ENCODE results near the gene PKN1. TPM values are rescaled to one million over a fixed set of nuclear protein-coding genes. Genes with fewer than 3 reads are reported as not detected.
A peak's percentile ranks its signal among the peaks of the same experiment; 100 is the strongest.

The PKN1 gene
- total and polyA plus RNA-seq, 9 of the 15 experiments (the other 6 are each of a cell fraction or from before 2014, with no cell fraction given), result 0.30 to 228 (median 77.5) TPM

DNA sequence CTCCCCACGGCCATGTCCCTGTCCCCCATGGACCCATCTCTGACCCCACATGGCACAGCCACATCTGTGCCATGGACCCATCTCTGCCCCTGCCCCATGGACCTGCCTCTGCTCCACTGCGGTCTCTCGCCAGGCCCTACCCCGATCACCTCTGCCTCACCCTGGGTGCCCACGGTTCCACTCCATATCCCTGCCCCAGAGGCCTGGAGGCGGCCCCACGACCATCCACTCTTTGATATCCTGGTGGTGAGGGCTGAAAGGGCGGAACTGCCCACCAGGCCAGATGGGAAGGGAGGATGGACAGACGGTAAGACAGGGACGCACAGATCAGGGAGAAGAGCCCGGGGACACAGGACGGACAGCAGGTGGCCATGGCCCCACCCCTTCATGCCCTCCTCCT, 41.7 kb downstream of the PKN1 start:
- in situ Hi-C loops (cut with MboI) (loop anchor here (5.0 kb wide), 1 partner anchor 278 kb away; no protein-coding TSS in a partner anchor), intact Hi-C loops (cut with micrococcal nuclease) (no loop called here)
- no peaks in the 10 kb centered on the region for H3K27me3 ChIP-seq (ENCODE audit: control insufficient read depth in 2 of 2, insufficient read depth in 2 of 2, low read length in 2 of 2)
- ATAC-seq, result peak; percentile 9
- peak in 1 of 4 experiments; percentile 5 for DNase-seq (ENCODE audit: extremely low read depth in 1 of 4, low spot score in 3 of 4)
- H3K36me3 ChIP-seq (ENCODE audit: control insufficient read depth, insufficient read depth, low read length), result peaks cover 31% of the 10 kb centered on the region; the same call in 2 of the 3 replicates
- FAIRE-seq, result peak; percentile 11
- TF ChIP-seq, protein P1, sequence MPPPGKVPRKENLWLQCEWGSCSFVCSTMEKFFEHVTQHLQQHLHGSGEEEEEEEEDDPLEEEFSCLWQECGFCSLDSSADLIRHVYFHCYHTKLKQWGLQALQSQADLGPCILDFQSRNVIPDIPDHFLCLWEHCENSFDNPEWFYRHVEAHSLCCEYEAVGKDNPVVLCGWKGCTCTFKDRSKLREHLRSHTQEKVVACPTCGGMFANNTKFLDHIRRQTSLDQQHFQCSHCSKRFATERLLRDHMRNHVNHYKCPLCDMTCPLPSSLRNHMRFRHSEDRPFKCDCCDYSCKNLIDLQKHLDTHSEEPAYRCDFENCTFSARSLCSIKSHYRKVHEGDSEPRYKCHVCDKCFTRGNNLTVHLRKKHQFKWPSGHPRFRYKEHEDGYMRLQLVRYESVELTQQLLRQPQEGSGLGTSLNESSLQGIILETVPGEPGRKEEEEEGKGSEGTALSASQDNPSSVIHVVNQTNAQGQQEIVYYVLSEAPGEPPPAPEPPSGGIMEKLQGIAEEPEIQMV (tag; conservative IDR thresholded peaks at IDR 0.05; ENCODE audit: low read depth), result no peak
- ChIA-PET POLR2A (no interaction called here), CTCF (ENCODE audit: low intra/inter-chr PET ratio) (no interaction called here)
- no peaks in the 10 kb centered on the region for H4K20me1 ChIP-seq (replicated peaks; ENCODE audit: control insufficient read depth, insufficient read depth, low read length)
- no peak overlapping the region for H3K27ac ChIP-seq (ENCODE audit: extremely low read depth, low read depth, low read length)
- H3K79me2 ChIP-seq (ENCODE audit: control insufficient read depth, insufficient read depth, low read length), result no peaks in the 10 kb centered on the region
- H3K4me2 ChIP-seq (ENCODE audit: insufficient read depth, low read length), result peak overlapping the region; percentile 67
- H3K4me3 ChIP-seq, result peak overlapping the region; percentile 26; the same call in 1 of the 2 replicates
- H3K9me3 ChIP-seq (replicated peaks; ENCODE audit: control insufficient read depth, insufficient read depth, low read depth, low read length), result no peaks in the 10 kb centered on the region
- H2AFZ ChIP-seq (ENCODE audit: low read depth, low read length), result peak overlapping the region; percentile 78
- no TSS peak for BruUV-seq (replicated peaks)
- no peaks in the 10 kb centered on the region for H3K9me1 ChIP-seq (ENCODE audit: control insufficient read depth, insufficient read depth, low read length)
- WGBS (ENCODE audit: insufficient coverage, low coverage, missing lambda C conversion rate), result 51% methylated on average over 9 of the region's 12 CpGs
- H3K9ac ChIP-seq (ENCODE audit: insufficient read depth in 1 of 2, low read depth in 2 of 2, low read length in 2 of 2), result peak overlapping the region; percentile 3 to 87; a peak in 3 of 4 replicates
- H3K4me1 ChIP-seq (replicated peaks in 1 of 2; ENCODE audit: control insufficient read depth in 2 of 2, insufficient read depth in 2 of 2, low read length in 2 of 2), result peaks cover 12 to 76% of the 10 kb centered on the region in 2 experiments
